HCT116 (cell line): ENCODE data around the gene ZPBP. TPM values are rescaled to one million over a fixed set of nuclear protein-coding genes. Genes with fewer than 3 reads are reported as not detected.

Experiments used
- ATAC-seq: fragments of 200-7000 bp; cut with Tn5 transposase; 2 replicates; pipeline ENCODE4 v1.9.1; 2020; ENCODE audit warnings: mild to moderate bottlenecking, moderate library complexity
- BruUV-seq: library from RNA; stranded (reverse); fragments of 400-500 nt; replicated peaks from 2 replicates; lab custom pipeline; 2021; lab: Mats Ljungman, UMichigan
- CTCF ChIA-PET: fragments of 300-600 bp; sonication (Branson Sonifier 250); formaldehyde crosslinking; loops from one replicate; lab custom pipeline; 2021; ENCODE audit warnings: antibody characterized with exemption; lab: Charles Lee
- POLR2A ChIA-PET: fragments of 300-600, 350-600 bp; sonication (Branson Sonifier 250); formaldehyde crosslinking; loops from one replicate; lab custom pipeline; 2021; ENCODE audit warnings: antibody characterized with exemption; lab: Charles Lee
- RAD21 ChIA-PET, 2 experiments: fragments of 300-600 bp; sonication (Branson Sonifier 250); formaldehyde crosslinking; loops; one replicate each; lab custom pipeline; 2023; ENCODE audit warnings: low total read pairs in 2 of 2; ENCODE audit not compliant: uncharacterized antibody in 2 of 2, unreplicated experiment in 2 of 2, low non-redundant PET in 1 of 2; lab: Charles Lee
- DNase-seq: peaks from one replicate; pipeline ENCODE4 v3.0.0-alpha.2; 2010; ENCODE audit warnings: low read depth, low spot score
- H2AFZ ChIP-seq: fragments of 200-600 bp; shearing (Covaris generic), sonication (generic); 2 replicates; pipeline ENCODE4 v1.6.1; 2017; ENCODE audit warnings: low read depth, mixed run types, mixed read lengths, antibody characterized with exemption, low read length; ENCODE audit not compliant: poor library complexity, severe bottlenecking
- H3K27ac ChIP-seq: 2 replicates; pipeline ENCODE4 v1.5.1; 2012; ENCODE audit warnings: low read depth, low read length
- H3K27me3 ChIP-seq: fragments of 200-600 bp; sonication (generic); 2 replicates; pipeline ENCODE4 v1.6.1; 2016; ENCODE audit warnings: mixed run types, low read length, mixed read lengths; ENCODE audit not compliant: insufficient read depth
- H3K36me3 ChIP-seq, 2 experiments: fragments of 200-500 bp in 1 of 2; fragments of 200-600 bp in 1 of 2; sonication (Bioruptor generic) in 1 of 2; sonication (generic) in 1 of 2; 2 replicates each; pipeline versions ENCODE4 v1.5.1 to v1.6.1; 2014 to 2016; ENCODE audit warnings: low read length in 2 of 2, inconsistent platforms in 1 of 2, mixed read lengths in 1 of 2, mixed run types in 1 of 2; ENCODE audit not compliant: insufficient read depth in 2 of 2, control insufficient read depth in 1 of 2
- H3K4me1 ChIP-seq, 2 experiments: fragments of 200-600 bp in 1 of 2; sonication (generic) in 1 of 2; 2 replicates each; pipeline versions ENCODE4 v1.5.1 to v1.6.1; 2012 to 2017; ENCODE audit warnings: low read length in 2 of 2, inconsistent platforms in 1 of 2, mild to moderate bottlenecking in 1 of 2, mixed read lengths in 1 of 2, mixed run types in 1 of 2, moderate library complexity in 1 of 2; ENCODE audit not compliant: insufficient read depth in 2 of 2, control insufficient read depth in 1 of 2
- H3K4me2 ChIP-seq: fragments of 200-600 bp; sonication (generic); 2 replicates; pipeline ENCODE4 v1.6.1; 2017; ENCODE audit warnings: mixed run types, low read length, mixed read lengths
- H3K4me3 ChIP-seq, 2 experiments: fragments of 200-600 bp in 1 of 2; sonication (generic) in 1 of 2; replicated peaks in 1 of 2; 2 replicates each; pipeline ENCODE4 v1.5.1; 2011 to 2016; ENCODE audit warnings: low read length in 2 of 2, control low read depth in 1 of 2, low read depth in 1 of 2, mild to moderate bottlenecking in 1 of 2, mixed read lengths in 1 of 2, mixed run types in 1 of 2
- H3K79me2 ChIP-seq: fragments of 200-600 bp; sonication (generic); 2 replicates; pipeline ENCODE4 v1.6.1; 2017; ENCODE audit warnings: mild to moderate bottlenecking, mixed run types, low read length, moderate library complexity, mixed read lengths; ENCODE audit not compliant: insufficient read depth
- H3K9ac ChIP-seq: fragments of 200-600 bp; sonication (generic); 2 replicates; pipeline ENCODE4 v1.6.1; 2016; ENCODE audit warnings: low read length, mixed read lengths
- H3K9me2 ChIP-seq: fragments of 200-600 bp; sonication (generic), shearing (Covaris generic); 2 replicates; pipeline ENCODE4 v1.6.1; 2017; ENCODE audit warnings: mixed run types, mild to moderate bottlenecking, moderate library complexity; ENCODE audit not compliant: insufficient read depth
- H3K9me3 ChIP-seq, 2 experiments: fragments of 200-500 bp in 1 of 2; fragments of 200-600 bp in 1 of 2; sonication (Bioruptor generic) in 1 of 2; sonication (generic) in 1 of 2; 2 replicates each; pipeline ENCODE4 v1.6.1; 2014 to 2017; ENCODE audit warnings: low read length in 2 of 2, mixed read lengths in 2 of 2, inconsistent platforms in 1 of 2, low read depth in 1 of 2, mild to moderate bottlenecking in 1 of 2, mixed run types in 1 of 2, moderate library complexity in 1 of 2; ENCODE audit not compliant: control insufficient read depth in 1 of 2, insufficient read depth in 1 of 2
- H4K20me1 ChIP-seq: fragments of 200-600 bp; sonication (generic), shearing (Covaris generic); 2 replicates; pipeline ENCODE4 v1.6.1; 2017; ENCODE audit warnings: mixed run types, mild to moderate bottlenecking, moderate library complexity; ENCODE audit not compliant: insufficient read depth
- CBX3 ChIP-seq: IDR thresholded peaks from 2 replicates; pipeline ENCODE4 v1.6.1; 2012; ENCODE audit warnings: low read depth
- EGR1 ChIP-seq: IDR thresholded peaks from 2 replicates; pipeline ENCODE4 v1.6.1; 2012; ENCODE audit warnings: low read depth
- ELF1 ChIP-seq: IDR thresholded peaks from 2 replicates; pipeline ENCODE4 v1.6.1; 2012; ENCODE audit warnings: low read depth, borderline replicate concordance
- EZH2phosphoT487 ChIP-seq: fragments of 200-600 bp; IDR thresholded peaks from 2 replicates; pipeline ENCODE4 v1.6.1; 2018; ENCODE audit warnings: antibody characterized with exemption, borderline replicate concordance
- JUND ChIP-seq: IDR thresholded peaks from 2 replicates; pipeline ENCODE4 v1.6.1; 2012
- POLR2A ChIP-seq: IDR thresholded peaks from 2 replicates; pipeline ENCODE4 v1.7.0; 2011; ENCODE audit warnings: borderline replicate concordance; ENCODE audit not compliant: insufficient read depth, insufficient read length; ENCODE audit errors: extremely low read depth
- POLR2AphosphoS5 ChIP-seq: IDR thresholded peaks from 2 replicates; pipeline ENCODE4 v1.6.1; 2011; ENCODE audit warnings: mild to moderate bottlenecking, low read depth, low read length, moderate library complexity
- RAD21 ChIP-seq: IDR thresholded peaks from 2 replicates; pipeline ENCODE4 v1.6.1; 2012; ENCODE audit warnings: low read depth, mild to moderate bottlenecking
- SIN3A ChIP-seq: IDR thresholded peaks from 2 replicates; pipeline ENCODE4 v1.6.1; 2012; ENCODE audit warnings: low read depth
- SP1 ChIP-seq: IDR thresholded peaks from 2 replicates; pipeline ENCODE4 v1.6.1; 2012; ENCODE audit warnings: low read depth
- SRF ChIP-seq: IDR thresholded peaks from 2 replicates; pipeline ENCODE4 v1.6.1; 2012; ENCODE audit warnings: low read depth
- TCF7L2 ChIP-seq: IDR thresholded peaks from 2 replicates; pipeline ENCODE4 v1.7.0; 2011; ENCODE audit warnings: borderline replicate concordance, inconsistent platforms; ENCODE audit not compliant: insufficient read depth, insufficient read length; ENCODE audit errors: extremely low read depth
- YY1 ChIP-seq: IDR thresholded peaks from 2 replicates; pipeline ENCODE4 v1.6.1; 2011; ENCODE audit warnings: low read length, low read depth, moderate library complexity, mild to moderate bottlenecking; ENCODE audit not compliant: insufficient replicate concordance; ENCODE audit errors: extremely low read depth
- ZFX ChIP-seq: fragments of 450-650 bp; IDR thresholded peaks from 2 replicates; pipeline ENCODE4 v1.6.1; 2017
- ZNF274 ChIP-seq: fragments of 200-500 bp; sonication (Bioruptor generic); IDR thresholded peaks from 2 replicates; pipeline ENCODE4 v1.6.1; 2014; ENCODE audit warnings: mild to moderate bottlenecking, low read depth, low read length, inconsistent platforms
- intact Hi-C: fragments of 100-400 bp; cut with micrococcal nuclease; formaldehyde crosslinking; loops from 2 replicates; pipeline ENCODE4 v1.10.0; 2022
- total RNA-seq: library from RNA; stranded (reverse); gene quantifications from one replicate; pipeline ENCODE4 v1.2.1, GENCODE V29; 2021; ENCODE audit not compliant: unreplicated experiment
- TF ChIP-seq, protein P1 (sequence below): IDR thresholded peaks from 2 replicates; pipeline ENCODE4 v1.6.1; 2012
- TF ChIP-seq, protein P2 (sequence below): IDR thresholded peaks from 2 replicates; pipeline ENCODE4 v1.6.1; 2012; ENCODE audit warnings: low read depth
- TF ChIP-seq, protein P3 (sequence below): IDR thresholded peaks from 2 replicates; pipeline ENCODE4 v1.6.1; 2012

The ZPBP gene
- total RNA-seq, 1 experiment from 2014 or later: not detected

DNA sequence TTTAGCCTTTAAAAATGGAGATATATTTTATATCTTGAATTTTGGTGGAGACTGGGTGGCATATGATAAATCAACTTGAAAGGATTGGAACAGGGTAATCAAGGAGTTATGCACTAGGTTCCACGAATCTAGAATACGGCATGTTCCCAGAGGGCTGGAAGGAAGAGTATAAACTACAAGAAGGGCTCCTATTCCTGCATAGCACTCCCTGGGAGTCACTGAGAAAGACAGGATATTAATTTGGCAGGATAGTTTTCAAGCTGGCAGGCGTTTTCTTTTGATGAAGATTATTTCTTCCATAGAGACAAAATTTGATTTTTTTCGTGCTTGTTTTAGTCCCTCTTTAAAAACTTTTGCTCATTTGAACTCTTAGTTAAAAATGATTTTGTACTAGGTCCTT lies 199.9 kb downstream of the ZPBP start:
- ChIA-PET RAD21 (no interaction called here), CTCF (no interaction called here), POLR2A (no interaction called here)
- ATAC-seq (no peak), DNase-seq (no peak)
- Histone ChIP-seq H3K4me3 (no peak overlapping the region), H3K9ac (no peak overlapping the region), H3K9me2 (no peaks in the 10 kb centered on the region), H3K27ac (no peak overlapping the region), H3K4me2 (no peak overlapping the region), H4K20me1 (no peaks in the 10 kb centered on the region), H2AFZ (no peak overlapping the region), H3K79me2 (no peaks in the 10 kb centered on the region), H3K27me3 (no peaks in the 10 kb centered on the region), H3K9me3 (no peaks in the 10 kb centered on the region; a peak in 1 of 4 replicates), H3K4me1 (no peaks in the 10 kb centered on the region), H3K36me3 (no peaks in the 10 kb centered on the region)
- BruUV-seq: no TSS peak
- no peak for TF ChIP-seq POLR2AphosphoS5
- no peak for TF ChIP-seq ZFX
- TF ChIP-seq, protein P1, sequence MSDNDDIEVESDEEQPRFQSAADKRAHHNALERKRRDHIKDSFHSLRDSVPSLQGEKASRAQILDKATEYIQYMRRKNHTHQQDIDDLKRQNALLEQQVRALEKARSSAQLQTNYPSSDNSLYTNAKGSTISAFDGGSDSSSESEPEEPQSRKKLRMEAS: no peak
- no peak for TF ChIP-seq POLR2A
- TF ChIP-seq, protein P2, sequence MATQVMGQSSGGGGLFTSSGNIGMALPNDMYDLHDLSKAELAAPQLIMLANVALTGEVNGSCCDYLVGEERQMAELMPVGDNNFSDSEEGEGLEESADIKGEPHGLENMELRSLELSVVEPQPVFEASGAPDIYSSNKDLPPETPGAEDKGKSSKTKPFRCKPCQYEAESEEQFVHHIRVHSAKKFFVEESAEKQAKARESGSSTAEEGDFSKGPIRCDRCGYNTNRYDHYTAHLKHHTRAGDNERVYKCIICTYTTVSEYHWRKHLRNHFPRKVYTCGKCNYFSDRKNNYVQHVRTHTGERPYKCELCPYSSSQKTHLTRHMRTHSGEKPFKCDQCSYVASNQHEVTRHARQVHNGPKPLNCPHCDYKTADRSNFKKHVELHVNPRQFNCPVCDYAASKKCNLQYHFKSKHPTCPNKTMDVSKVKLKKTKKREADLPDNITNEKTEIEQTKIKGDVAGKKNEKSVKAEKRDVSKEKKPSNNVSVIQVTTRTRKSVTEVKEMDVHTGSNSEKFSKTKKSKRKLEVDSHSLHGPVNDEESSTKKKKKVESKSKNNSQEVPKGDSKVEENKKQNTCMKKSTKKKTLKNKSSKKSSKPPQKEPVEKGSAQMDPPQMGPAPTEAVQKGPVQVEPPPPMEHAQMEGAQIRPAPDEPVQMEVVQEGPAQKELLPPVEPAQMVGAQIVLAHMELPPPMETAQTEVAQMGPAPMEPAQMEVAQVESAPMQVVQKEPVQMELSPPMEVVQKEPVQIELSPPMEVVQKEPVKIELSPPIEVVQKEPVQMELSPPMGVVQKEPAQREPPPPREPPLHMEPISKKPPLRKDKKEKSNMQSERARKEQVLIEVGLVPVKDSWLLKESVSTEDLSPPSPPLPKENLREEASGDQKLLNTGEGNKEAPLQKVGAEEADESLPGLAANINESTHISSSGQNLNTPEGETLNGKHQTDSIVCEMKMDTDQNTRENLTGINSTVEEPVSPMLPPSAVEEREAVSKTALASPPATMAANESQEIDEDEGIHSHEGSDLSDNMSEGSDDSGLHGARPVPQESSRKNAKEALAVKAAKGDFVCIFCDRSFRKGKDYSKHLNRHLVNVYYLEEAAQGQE: no peak
- no peak for TF ChIP-seq JUND
- no peak for TF ChIP-seq SIN3A
- no peak for TF ChIP-seq SP1
- no peak for TF ChIP-seq SRF
- no peak for TF ChIP-seq CBX3
- no peak for TF ChIP-seq TCF7L2
- TF ChIP-seq ELF1: no peak
- no peak for TF ChIP-seq EGR1
- TF ChIP-seq RAD21: no peak
- TF ChIP-seq EZH2phosphoT487: no peak
- TF ChIP-seq, protein P3, sequence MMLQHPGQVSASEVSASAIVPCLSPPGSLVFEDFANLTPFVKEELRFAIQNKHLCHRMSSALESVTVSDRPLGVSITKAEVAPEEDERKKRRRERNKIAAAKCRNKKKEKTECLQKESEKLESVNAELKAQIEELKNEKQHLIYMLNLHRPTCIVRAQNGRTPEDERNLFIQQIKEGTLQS: no peak
- TF ChIP-seq ZNF274: no peak
- no peak for TF ChIP-seq YY1
- intact Hi-C loops: no loop called here
